Psoas muscle (tissue), 8 donors: ENCODE measurements around the gene ZNF799. TPM values are rescaled to one million over a fixed set of nuclear protein-coding genes. Genes with fewer than 3 reads are reported as not detected.
"Not testable (repeated sequence)": the region's sequence is repeated elsewhere in the genome, so short reads cannot be mapped to it uniquely, and the experiment has no call there.

ENCODE experiments used
- ATAC-seq, 4 donors: fragments of 200-7000 bp; cut with Tn5 transposase; one replicate each; pipeline ENCODE4 v1.9.1; 2020; ENCODE audit warnings: moderate library complexity in 3 of 4, mild to moderate bottlenecking in 2 of 4
- DNase-seq, 2 donors: peaks; one replicate each; pipeline ENCODE4 v3.0.0-alpha.2; 2020
- H3K27ac ChIP-seq: fragments of 200-600 bp; one replicate; pipeline ENCODE4 v1.8.0; 2022
- H3K27me3 ChIP-seq, 3 donors: fragments of 200-600 bp in 1 of 3; one replicate each; pipeline versions ENCODE4 v1.6.1 to v1.8.0; 2013 to 2022; ENCODE audit warnings: low read length in 2 of 3, mild to moderate bottlenecking in 2 of 3, moderate library complexity in 1 of 3; ENCODE audit not compliant: insufficient read depth in 3 of 3
- H3K36me3 ChIP-seq, 2 donors: fragments of 200-600 bp in 1 of 2; one replicate each; pipeline versions ENCODE4 v1.6.1 to v1.8.0; 2013 to 2022; ENCODE audit warnings: low read depth in 1 of 2, mild to moderate bottlenecking in 1 of 2, moderate library complexity in 1 of 2; ENCODE audit not compliant: insufficient read depth in 1 of 2
- H3K4me1 ChIP-seq: fragments of 200-600 bp; one replicate; pipeline ENCODE4 v1.8.0; 2022
- H3K4me3 ChIP-seq: fragments of 200-600 bp; one replicate; pipeline ENCODE4 v1.8.0; 2022; ENCODE audit warnings: mild to moderate bottlenecking
- H3K9me3 ChIP-seq: fragments of 200-600 bp; one replicate; pipeline ENCODE4 v1.8.0; 2022
- WGBS, 3 donors: extraction: QIAGEN DNeasy Blood & Tissue Kit; methylation state at CpG; one replicate each; pipeline versions ENCODE4 v1.1.6 to v1.1.7; 2013; 5-methylcytosine and 5-hydroxymethylcytosine counted together
- intact Hi-C, 2 donors: fragments of 100-400 bp; cut with DNase I; formaldehyde crosslinking; loops; one replicate each; pipeline versions ENCODE4 v1.11.0 to v1.14.2; 2022
- polyA plus RNA-seq, 3 donors: library from polyadenylated mRNA; stranded (reverse); fragments of 200-250 nt; gene quantifications; one replicate each; pipeline ENCODE4 v1.2.3, GENCODE V29; 2013
- total RNA-seq, 4 donors: library from RNA; stranded (reverse); fragmentation: NEBNext Ultra II Directional in 2 of 4; extraction: Animal tissue kit (Norgen Biotek cat#: 25700) in 2 of 4; gene quantifications; one replicate each; pipeline versions ENCODE4 v1.2.1 to v1.2.4, GENCODE V29; 2021 to 2023
- TF ChIP-seq, protein P1 (sequence below): fragments of 200-600 bp; IDR thresholded peaks from one replicate; pipeline ENCODE4 v1.8.0; 2022; ENCODE audit warnings: antibody characterized with exemption
- donor health status: healthy with polysubstance abuse.
- donor health status: DM: no; HTN: no; CAD: no; lungs with moderate emphysema.
- donor health status: Bipolar disorder and iron deficiency.
- donor health status: healthy.
- donor health status: DM: yes; HTN: yes; CAD: no.
- donor health status: DM: no; HTN: no; CAD: no.
- donor health status: DM: no; HTN: no; CAD: no.
- donor health status: DM: yes; HTN: yes; CAD: no.

ZNF799 gene
- total and polyA plus RNA-seq, 7 donors: 1.7 to 3.4 (median 1.9) TPM

DNA sequence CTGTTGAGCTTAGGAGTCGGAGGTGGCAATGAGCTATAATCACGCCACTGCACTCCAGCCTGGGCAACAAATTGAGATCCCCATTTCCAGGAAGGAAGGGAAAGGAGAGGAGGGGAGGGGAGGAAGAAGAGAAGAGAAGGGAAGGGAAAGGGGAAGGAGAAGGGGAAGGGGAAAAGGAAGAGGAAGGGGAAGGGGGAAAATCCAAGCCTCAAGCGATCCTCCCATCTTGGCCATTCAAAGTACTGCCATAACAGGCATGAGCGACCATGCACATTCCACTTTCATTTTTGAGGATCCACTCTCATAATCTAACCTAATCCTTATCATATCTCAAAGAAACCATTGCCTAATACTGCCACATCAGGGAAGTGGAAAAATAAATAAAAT, 24.8 kb upstream of the ZNF799 start:
- H3K27me3 ChIP-seq: no peaks in the 10 kb centered on the region
- H3K27ac ChIP-seq: no peak overlapping the region
- 95 to 98% (median 97%) methylated on average over 4 of the region's 4 CpGs for WGBS, 3 donors
- no peaks in the 10 kb centered on the region for H3K4me1 ChIP-seq
- ATAC-seq (no peak), DNase-seq (no peak)
- H3K9me3 ChIP-seq: peaks cover 3% of the 10 kb centered on the region
- H3K36me3 ChIP-seq: peaks cover 0 to 6% of the 10 kb centered on the region in 2 donors
- no peak overlapping the region for H3K4me3 ChIP-seq
- intact Hi-C loops: no loop called here
- TF ChIP-seq, protein P1, sequence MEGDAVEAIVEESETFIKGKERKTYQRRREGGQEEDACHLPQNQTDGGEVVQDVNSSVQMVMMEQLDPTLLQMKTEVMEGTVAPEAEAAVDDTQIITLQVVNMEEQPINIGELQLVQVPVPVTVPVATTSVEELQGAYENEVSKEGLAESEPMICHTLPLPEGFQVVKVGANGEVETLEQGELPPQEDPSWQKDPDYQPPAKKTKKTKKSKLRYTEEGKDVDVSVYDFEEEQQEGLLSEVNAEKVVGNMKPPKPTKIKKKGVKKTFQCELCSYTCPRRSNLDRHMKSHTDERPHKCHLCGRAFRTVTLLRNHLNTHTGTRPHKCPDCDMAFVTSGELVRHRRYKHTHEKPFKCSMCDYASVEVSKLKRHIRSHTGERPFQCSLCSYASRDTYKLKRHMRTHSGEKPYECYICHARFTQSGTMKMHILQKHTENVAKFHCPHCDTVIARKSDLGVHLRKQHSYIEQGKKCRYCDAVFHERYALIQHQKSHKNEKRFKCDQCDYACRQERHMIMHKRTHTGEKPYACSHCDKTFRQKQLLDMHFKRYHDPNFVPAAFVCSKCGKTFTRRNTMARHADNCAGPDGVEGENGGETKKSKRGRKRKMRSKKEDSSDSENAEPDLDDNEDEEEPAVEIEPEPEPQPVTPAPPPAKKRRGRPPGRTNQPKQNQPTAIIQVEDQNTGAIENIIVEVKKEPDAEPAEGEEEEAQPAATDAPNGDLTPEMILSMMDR: no peak

GRCh38 chr19:12425236-12425887, 24.3 kb upstream of the ZNF799 start:
- Histone ChIP-seq H3K9me3 (no peaks in the 10 kb centered on the region), H3K27ac (no peak overlapping the region), H3K4me1 (no peaks in the 10 kb centered on the region), H3K27me3 (no peaks in the 10 kb centered on the region), H3K4me3 (no peak overlapping the region), H3K36me3 (peaks cover 0 to under 1% of the 10 kb centered on the region in 2 donors)
- no peak for DNase-seq
- intact Hi-C loops: no loop called here
- ATAC-seq: no peak
- TF ChIP-seq, protein P1: no peak
- 94 to 98% (median 94%) methylated on average over 2 of the region's 2 CpGs for WGBS, 3 donors

GRCh38 chr19:12417273-12417672, 16.2 kb upstream of the ZNF799 start:
- H3K4me1 ChIP-seq, H3K9me3 ChIP-seq, H3K27ac ChIP-seq, H3K27me3 ChIP-seq, intact Hi-C loops, H3K4me3 ChIP-seq, H3K36me3 ChIP-seq, ATAC-seq, DNase-seq: not testable (repeated sequence)
- 81 to 90% (median 86%) methylated on average over 5 of the region's 5 CpGs for WGBS, 3 donors

- 95 to 98% (median 96%) methylated on average over 2 of the region's 2 CpGs for WGBS, 3 donors
- no peak for ATAC-seq
- Histone ChIP-seq H3K36me3 (no peaks in the 10 kb centered on the region), H3K9me3 (no peaks in the 10 kb centered on the region), H3K4me1 (no peaks in the 10 kb centered on the region), H3K4me3 (no peak overlapping the region), H3K27ac (no peak overlapping the region), H3K27me3 (no peaks in the 10 kb centered on the region)
- intact Hi-C loops: no loop called here
- DNase-seq: no peak
- TF ChIP-seq, protein P1: no peak
Measured at GRCh38 chr19:12411893-12412292, 10.8 kb upstream of the ZNF799 start.

DNA sequence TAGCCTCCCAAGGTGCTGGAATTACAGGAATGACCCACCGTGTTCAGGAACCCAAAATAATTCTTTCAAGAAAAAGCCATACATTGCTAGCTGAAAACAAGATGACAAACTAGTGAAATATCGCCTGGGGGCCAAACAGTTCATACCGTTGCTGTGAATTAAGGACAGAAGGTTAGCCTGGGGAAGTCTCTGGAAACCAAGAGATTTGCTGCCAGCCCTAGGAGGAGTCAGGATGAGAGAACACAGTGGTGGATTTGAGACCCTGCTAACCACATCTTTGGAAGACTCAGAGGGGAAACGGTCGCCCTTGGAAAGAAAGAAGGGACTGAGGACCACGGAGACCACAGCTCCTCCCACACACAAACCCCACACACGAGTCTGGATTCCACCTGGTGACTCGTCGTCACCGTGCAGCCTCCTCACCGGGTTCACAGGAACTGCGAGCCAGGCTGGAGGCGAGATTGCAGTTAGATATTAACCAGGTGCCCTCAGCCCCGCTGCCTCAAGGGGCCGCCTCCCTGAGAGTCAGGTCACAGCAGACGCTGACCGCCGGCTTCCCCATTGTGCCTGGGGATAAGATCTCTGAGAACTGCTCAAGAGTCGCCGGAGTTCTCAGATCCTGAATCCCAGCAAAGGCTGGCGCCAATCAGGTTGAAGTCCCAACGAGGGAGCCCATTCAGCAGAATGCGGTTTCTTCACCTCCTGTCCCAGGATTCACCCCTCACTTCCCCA, 1.0 kb downstream of the ZNF799 start:
- intact Hi-C loops: loop anchor here in 1 of 2 donors (5.0 to 10.0 kb wide), 4 partner anchors 33 to 155 kb away; partner anchors contain the start of genes ZNF442, ZNF443 and ZNF564
- peak overlapping the region; percentile 85 for H3K4me3 ChIP-seq
- not testable (repeated sequence) for H3K4me1 ChIP-seq, H3K36me3 ChIP-seq, H3K9me3 ChIP-seq, H3K27me3 ChIP-seq
- 3 to 4% (median 4%) methylated on average over 21 to 23 of the region's 23 CpGs for WGBS, 3 donors
- H3K27ac ChIP-seq: peak overlapping the region; percentile 84
- ATAC-seq: peak; percentile 7 to 41 (median 32)
- DNase-seq: peak in 1 of 2 donors; percentile 23

DNA sequence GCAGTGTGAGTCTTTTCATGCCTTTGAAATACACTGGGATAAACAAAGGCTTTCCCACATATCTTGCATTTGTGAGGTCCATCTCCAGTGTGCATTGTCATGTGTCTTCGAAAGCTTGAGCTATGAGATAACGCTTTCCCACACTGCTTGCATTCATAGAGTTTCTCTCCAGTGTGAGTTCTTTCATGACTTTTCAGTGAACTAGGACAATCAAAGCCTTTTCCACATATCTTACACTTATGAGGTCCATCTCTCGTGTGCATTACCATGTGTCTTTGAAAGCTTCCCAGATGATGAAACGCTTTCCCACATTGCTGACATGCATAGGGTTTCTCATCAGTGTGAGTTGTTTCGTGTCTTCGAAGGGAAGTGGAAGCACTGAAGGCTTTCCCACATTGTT, 9.9 kb downstream of the ZNF799 start:
- H3K4me1 ChIP-seq, H3K27ac ChIP-seq, ATAC-seq, DNase-seq, H3K9me3 ChIP-seq, H3K4me3 ChIP-seq, intact Hi-C loops, H3K27me3 ChIP-seq: not testable (repeated sequence)
- 86 to 91% (median 89%) methylated on average over 6 of the region's 6 CpGs for WGBS, 3 donors
- peaks cover 0 to 34% of the 10 kb centered on the region in 2 donors for H3K36me3 ChIP-seq

DNA sequence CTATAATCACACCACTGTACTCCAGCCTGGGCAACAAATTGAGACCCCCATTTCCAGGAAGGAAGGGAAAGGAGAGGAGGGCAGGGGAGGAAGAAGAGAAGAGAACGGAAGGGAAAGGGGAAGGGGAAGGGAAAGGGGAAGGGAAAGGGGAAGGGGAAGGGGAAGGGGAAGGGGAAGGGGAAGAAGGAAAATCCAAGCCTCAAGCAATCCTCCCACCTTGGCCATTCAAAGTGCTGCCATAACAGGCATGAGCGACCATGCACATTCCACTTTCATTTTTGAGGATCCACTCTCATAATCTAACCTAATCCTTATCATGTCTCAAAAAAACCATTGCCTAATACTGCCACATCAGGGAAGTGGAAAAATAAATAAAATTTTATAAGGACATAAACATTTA, 14.7 kb downstream of the ZNF799 start:
- peaks cover 0 to 44% of the 10 kb centered on the region in 2 donors for H3K36me3 ChIP-seq
- H3K4me3 ChIP-seq, H3K27ac ChIP-seq, H3K9me3 ChIP-seq, intact Hi-C loops, H3K4me1 ChIP-seq, DNase-seq, ATAC-seq, H3K27me3 ChIP-seq: not testable (repeated sequence)
- 80 to 86% (median 81%) methylated on average over 1 of the region's 2 CpGs for WGBS, 3 donors
